ENCODE measurements around the gene CCZ1.
"Not testable (repeated sequence)": the region's sequence is repeated elsewhere in the genome, so short reads cannot be mapped to it uniquely, and the experiment has no call there.

Gene CCZ1

GRCh38 chr7:5898480-5899224 is at the start of gene CCZ1:
Gene CCZ1 (plus strand): TSS chr7:5898733. CDS start chr7:5898800, 67 bp downstream.
- peak; percentile 2 to 3 for DNase-seq

- DNase-seq: no peak
These were observed 47.6 kb upstream of the CCZ1 start for GRCh38 chr7:5850944-5851343.

GRCh38 chr7:5854738-5855137 is 43.8 kb upstream of the CCZ1 start:
- no peak for DNase-seq

- not testable (repeated sequence) for DNase-seq
These were observed 41.4 kb upstream of the CCZ1 start for GRCh38 chr7:5857041-5857575.

DNA sequence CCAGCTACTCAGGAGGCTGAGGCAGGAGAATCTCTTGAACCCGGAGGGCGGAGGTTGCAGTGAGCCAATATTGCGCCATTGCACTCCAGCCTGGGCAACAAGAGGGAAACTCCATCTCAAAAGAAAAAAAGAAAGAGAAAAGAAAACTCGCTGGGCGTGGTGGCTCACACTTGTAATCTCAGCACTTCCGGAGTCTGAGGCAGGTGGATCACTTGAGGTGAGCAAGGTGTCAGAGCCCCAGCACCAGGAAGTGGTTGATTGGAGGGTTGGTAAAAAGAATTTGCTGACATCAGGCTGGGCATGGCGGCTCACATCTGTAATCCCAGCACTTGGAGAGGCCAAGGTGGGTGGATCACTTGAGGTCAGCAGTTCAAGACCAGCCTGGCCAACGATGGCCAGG is 40.0 kb upstream of the CCZ1 start:
- not testable (repeated sequence) for DNase-seq

- DNase-seq: not testable (repeated sequence)
These were observed 37.3 kb upstream of the CCZ1 start for GRCh38 chr7:5861281-5861680.

DNA sequence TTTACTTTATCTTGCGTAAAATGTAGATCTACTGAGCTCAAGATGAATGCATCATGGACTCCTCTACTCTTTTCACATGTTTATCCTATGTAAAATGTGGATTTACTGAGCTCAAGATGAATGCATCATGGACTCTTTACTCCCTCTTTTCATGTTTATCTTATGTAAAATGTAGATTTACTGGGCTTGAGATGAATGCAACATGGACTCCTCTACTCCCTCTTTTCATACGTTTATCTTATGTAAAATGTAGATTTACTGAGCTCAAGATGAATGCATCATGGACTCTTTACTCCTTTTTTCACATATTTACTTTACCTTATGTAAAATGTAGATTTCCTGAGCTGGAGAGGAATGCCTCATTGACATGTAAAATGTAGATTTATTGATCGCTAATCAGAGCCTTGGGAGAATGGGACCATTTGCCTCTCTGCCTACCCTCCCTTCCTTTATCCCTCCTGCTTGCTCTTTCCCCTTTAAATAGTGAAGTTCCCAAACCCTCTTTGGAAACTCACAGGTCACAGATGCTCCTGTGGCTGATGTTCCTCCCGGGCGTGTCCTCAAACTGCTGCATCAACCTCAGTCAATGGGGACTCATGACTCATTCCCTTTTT is 35.7 kb upstream of the CCZ1 start:
- DNase-seq: not testable (repeated sequence)

GRCh38 chr7:5865279-5865931 is 33.1 kb upstream of the CCZ1 start:
- DNase-seq: not testable (repeated sequence)

- no peak for DNase-seq
These were observed 31.5 kb upstream of the CCZ1 start for GRCh38 chr7:5867060-5867459.

DNA sequence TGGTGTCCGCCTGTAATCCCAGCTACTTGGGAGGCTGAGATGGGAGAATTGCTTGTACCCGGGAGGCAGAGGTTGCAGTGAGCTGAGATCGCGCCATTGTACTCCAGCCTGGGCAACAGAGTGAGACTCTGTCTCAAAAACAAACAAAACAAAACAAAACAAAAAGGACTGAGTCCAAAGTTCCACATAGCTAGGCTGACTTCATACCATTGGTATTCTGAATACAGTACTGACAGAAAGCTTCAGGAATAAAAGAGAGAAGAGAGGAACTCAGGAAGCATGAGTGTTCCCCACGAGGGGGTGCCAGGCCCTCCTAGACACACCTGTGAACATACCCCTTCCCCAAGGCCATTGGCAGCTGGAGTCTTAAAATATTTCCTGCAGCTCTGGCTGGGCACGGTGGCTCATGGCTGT is 29.6 kb upstream of the CCZ1 start:
- not testable (repeated sequence) for DNase-seq

GRCh38 chr7:5869691-5870090 is 28.8 kb upstream of the CCZ1 start:
- DNase-seq: no peak

DNA sequence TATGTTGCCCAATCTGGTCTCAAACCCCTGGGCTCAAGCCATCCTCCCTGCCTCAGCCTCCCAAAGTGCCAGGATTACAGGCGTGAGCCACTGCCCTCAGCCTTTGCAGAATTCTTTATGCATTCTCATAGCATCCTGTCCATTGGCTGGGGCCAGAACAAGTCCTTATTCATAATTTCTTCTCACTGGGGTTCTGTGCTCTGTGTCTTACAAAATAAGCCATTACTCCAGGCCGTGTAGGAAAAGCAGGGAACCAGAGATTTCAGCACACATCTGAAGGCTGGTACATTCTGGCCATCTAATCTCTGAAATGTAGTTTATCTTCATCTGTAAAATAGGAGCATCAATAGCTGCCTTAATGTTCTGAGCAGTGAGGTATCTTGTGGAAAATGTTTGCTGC is 28.2 kb upstream of the CCZ1 start:
- DNase-seq: no peak

GRCh38 chr7:5872326-5872725 is 26.2 kb upstream of the CCZ1 start:
- no peak for DNase-seq

DNA sequence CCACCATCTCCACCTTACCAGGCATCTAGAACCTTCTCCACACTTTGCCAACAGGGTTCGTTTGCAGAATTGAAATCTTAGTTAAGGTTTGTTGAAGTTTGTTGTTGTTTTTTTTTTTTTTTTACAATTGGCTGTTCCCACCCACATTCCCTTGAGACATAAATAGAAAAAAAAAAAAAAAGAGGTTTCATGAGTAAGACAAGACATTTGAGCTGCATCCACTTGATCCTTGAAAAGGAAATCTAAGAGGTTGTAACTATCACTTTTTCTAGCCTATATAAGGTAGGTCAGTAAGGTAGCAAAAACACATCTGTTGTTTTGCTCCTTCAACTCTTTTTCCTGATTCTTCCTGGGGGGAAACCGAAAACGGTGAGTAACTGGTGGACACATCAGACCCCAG is 18.9 kb upstream of the CCZ1 start:
- DNase-seq: not testable (repeated sequence)

GRCh38 chr7:5880106-5880505 is 18.4 kb upstream of the CCZ1 start:
- not testable (repeated sequence) for DNase-seq

DNA sequence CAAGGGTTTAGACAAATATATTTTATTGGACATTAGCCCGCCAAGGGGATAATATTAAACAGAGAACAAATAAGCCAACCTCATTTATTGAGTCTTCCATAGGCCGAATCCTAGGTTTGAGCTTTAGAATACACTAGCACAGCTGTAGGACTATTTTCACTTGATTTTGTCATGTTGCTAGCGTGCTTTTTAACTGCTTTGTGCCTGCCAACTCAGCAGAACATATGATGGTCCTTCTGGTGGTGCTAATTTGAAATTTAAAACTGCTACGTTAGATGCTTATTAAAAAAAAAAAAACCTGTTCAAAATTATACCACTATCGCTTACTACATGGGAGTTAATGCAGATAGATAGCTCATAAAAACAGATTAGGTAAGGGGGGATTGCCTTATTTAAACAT is 14.1 kb upstream of the CCZ1 start:
- DNase-seq: not testable (repeated sequence)

- not testable (repeated sequence) for DNase-seq
These were observed 10.5 kb upstream of the CCZ1 start for GRCh38 chr7:5888021-5888420.

DNA sequence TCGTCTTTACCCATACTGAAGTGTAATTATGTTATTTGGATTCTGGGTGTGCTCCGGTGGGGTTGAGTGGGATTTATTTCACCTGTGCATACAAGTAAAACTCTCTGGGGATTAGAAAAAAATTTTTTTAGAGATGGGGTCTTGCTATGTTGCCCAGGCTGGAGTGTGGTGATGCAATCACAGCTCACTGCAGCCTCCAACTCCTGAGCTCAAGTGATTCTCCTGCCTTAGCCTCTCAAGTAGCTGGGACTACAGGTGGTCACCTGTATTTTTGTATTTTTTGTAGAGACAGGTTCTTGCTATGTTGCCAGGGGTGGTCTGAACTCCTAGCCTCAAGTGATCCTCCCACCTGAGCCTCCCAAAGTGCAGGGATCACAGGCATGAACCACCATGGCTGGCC is 8.3 kb upstream of the CCZ1 start:
- DNase-seq: not testable (repeated sequence)

- no peak for DNase-seq
These were observed 6.0 kb upstream of the CCZ1 start for GRCh38 chr7:5892498-5892897.

- not testable (repeated sequence) for DNase-seq
These were observed 1.1 kb upstream of the CCZ1 start for GRCh38 chr7:5897369-5897919.

DNA sequence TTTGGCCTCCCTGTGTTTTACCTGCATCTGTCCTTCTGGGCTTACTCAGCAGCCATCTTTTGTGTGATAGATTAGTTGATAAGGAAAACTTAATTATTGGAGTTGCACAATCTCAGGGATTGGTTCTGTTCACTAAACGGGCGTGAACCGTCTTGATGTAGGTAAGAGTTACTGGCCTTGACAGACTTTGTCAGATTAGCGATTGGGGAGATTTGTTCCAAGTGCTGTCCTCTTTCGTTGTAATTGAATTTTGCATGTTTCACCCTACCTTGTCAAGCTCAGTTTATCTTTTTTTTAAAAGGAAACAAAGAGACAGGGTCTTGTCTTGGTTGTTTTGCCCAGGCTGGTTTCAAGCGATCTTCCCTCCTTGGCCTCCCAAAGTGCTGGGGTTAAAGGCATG is 4.5 kb downstream of the CCZ1 start:
- DNase-seq: not testable (repeated sequence)

DNA sequence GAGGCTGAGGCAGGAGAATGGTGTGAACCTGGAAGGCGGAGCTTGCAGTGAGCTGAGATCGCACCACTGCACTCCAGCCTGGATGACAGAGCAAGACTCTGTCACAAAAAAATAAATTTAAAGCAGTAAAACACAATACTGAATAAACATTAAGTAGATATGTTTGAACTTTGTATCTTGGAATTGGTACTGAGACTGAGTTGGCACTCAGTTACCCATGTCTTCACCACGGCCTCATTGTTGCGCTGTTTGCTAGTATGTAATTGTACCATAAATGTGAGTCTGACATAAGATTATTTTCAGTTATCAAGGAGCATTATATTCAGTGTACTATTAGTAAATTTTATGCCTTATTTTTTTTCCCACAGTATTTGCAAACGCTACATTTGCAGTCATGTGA is 6.2 kb downstream of the CCZ1 start:
- DNase-seq: not testable (repeated sequence)

- not testable (repeated sequence) for DNase-seq
These were observed 10.3 kb downstream of the CCZ1 start for GRCh38 chr7:5908835-5909234.

Measured in Kasumi-1 (cell line).